IPS-18c (cell line): ENCODE results near the gene COL4A1.
A peak's percentile ranks its signal among the peaks of the same experiment; 100 is the strongest.
"Not testable (repeated sequence)": the region's sequence is repeated elsewhere in the genome, so short reads cannot be mapped to it uniquely, and the experiment has no call there.

ENCODE experiments used
- H3K4me3 ChIP-seq: 2 replicates; pipeline ENCODE4 v1.7.0; 2013; ENCODE audit warnings: low read depth, mild to moderate bottlenecking, low read length, moderate library complexity; ENCODE audit not compliant: insufficient read depth
- H3K9me3 ChIP-seq: one replicate; pipeline ENCODE4 v1.6.1; 2013; ENCODE audit warnings: mild to moderate bottlenecking, low read length, moderate library complexity; ENCODE audit not compliant: control insufficient read depth, insufficient read depth

The COL4A1 gene

GRCh38 chr13:110330491-110331011, 23.6 kb upstream of the COL4A1 start:
- H3K9me3 ChIP-seq = no peaks in the 10 kb centered on the region
- no peak overlapping the region for H3K4me3 ChIP-seq

DNA sequence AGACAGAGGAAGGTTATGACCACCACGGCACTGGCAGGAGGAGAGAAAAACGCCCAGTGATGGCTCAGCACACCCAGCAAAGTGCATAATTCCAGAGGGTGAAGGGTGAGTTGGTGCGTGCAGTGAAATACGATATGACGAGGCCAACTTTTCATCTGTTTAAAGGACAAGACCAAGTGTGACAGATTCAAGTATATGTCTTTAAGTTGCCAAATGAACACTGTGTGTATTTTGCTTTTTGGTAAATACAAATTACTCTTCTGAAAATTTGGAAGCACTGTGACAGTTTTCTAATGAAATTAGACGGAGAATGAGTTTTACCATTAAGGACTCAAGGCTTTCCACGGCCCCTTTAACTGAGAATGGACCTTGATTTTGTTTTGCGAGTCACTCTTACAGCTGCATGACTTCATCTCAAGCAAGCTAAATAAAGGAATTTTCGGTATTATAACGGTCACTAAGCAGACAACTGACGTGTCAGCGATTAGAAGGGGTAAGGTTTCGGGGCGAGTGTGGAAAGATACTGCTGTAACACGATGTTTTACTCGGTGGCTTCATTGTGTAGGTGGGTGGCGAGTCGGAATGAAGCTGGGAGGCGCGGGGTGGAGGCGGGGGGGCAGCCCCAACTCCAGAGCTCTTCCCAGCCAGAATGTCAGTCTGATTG, 23.0 kb upstream of the COL4A1 start:
- no peaks in the 10 kb centered on the region for H3K9me3 ChIP-seq

DNA sequence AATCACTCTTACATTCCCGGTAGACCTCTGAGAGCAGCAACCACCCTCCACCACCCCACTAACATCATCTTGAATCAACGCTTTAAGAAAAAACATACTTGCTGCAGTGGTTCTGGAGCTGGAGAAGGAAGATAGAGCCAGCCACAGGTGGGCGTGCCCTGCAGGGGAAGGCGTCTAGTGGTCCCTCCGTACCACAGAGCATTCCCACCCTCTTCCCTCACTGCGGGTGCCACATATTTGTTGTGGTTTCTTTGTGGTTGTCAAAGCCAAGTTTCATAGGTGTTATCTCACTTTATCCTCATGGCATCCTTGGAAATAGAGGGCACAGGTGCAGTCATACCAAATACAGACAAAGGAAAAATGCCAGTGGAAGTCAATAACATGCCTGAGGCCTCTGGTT, 22.3 kb upstream of the COL4A1 start:
- H3K9me3 ChIP-seq = no peaks in the 10 kb centered on the region
- H3K4me3 ChIP-seq = no peak overlapping the region

More for the DNA sequence above, 23.0 kb upstream of the COL4A1 start:
- no peak overlapping the region for H3K4me3 ChIP-seq

GRCh38 chr13:110328573-110328972, 21.6 kb upstream of the COL4A1 start:
- H3K9me3 ChIP-seq = no peaks in the 10 kb centered on the region
- H3K4me3 ChIP-seq = no peak overlapping the region

- H3K9me3 ChIP-seq = no peaks in the 10 kb centered on the region
- H3K4me3 ChIP-seq = 0 out of 2 replicates have a peak overlapping the region, but pooled peaks have one; percentile 21
These were observed 20.2 kb upstream of the COL4A1 start for GRCh38 chr13:110327051-110327721.

DNA sequence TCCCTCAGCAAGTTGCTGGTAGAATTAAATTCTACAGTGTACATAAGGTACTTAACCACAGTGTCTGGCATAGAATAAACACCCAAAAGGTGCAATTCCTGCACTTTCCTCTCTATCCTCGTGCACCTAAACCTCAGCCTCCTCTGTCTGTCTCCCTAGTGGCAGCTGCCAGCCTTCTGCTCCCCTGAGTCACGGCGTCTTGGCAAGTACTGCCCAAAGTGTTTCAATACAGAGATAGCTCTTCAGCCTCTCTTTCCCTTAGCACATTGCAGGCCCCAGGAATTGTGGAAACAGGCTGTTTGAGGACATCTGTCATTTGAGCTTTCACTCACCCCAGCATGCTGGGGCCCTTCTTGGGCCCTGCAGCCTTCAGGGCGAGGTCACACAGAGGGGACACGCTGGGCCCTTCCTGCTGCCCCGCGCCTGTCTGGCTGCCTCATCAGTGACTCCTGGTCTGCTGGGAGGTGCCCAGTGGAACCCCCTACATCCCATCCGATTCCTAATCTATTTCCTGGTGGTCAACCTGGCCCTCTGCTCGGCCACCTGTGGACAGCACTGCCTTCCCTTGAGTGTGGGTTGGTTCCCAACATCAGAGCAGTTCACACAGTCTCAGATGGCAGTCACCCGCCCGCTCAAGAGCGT, 19.4 kb upstream of the COL4A1 start:
- Histone ChIP-seq H3K9me3 (no peaks in the 10 kb centered on the region), H3K4me3 (0 out of 2 replicates have a peak overlapping the region, but pooled peaks have one; percentile 15)

- Histone ChIP-seq H3K4me3 (no peak overlapping the region), H3K9me3 (no peaks in the 10 kb centered on the region)
These were observed 17.2 kb upstream of the COL4A1 start for GRCh38 chr13:110324026-110324749.

GRCh38 chr13:110323172-110323891, 16.4 kb upstream of the COL4A1 start:
- Histone ChIP-seq H3K9me3 (no peaks in the 10 kb centered on the region), H3K4me3 (no peak overlapping the region)

GRCh38 chr13:110322828-110323171, 15.8 kb upstream of the COL4A1 start:
- no peaks in the 10 kb centered on the region for H3K9me3 ChIP-seq
- H3K4me3 ChIP-seq = no peak overlapping the region

GRCh38 chr13:110322126-110322827, 15.3 kb upstream of the COL4A1 start:
- Histone ChIP-seq H3K4me3 (no peak overlapping the region), H3K9me3 (no peaks in the 10 kb centered on the region)

GRCh38 chr13:110321573-110321972, 14.6 kb upstream of the COL4A1 start:
- H3K4me3 ChIP-seq = not testable (repeated sequence)

DNA sequence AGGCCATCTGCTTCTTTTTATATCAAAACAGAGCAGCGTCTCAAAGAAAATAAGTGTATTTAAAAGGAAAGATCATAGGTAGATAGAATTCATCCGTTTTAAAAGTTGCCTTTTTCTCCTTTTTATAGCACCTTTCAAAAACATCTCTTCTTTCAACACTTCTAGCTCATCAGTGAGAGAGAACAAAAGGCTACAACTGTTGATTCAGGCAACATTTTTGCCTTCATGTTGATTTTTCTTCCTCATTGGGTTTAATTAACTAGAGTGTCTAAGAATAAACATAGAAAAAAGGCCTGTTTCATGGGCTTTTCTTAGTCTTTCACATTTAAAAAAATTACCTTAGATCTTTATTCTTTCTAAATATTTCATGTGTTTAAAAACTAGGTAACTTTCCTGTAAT, 13.7 kb upstream of the COL4A1 start:
- Histone ChIP-seq H3K9me3 (no peaks in the 10 kb centered on the region), H3K4me3 (no peak overlapping the region)

More at GRCh38 chr13:110321573-110321972, 14.6 kb upstream of the COL4A1 start:
- H3K9me3 ChIP-seq = not testable (repeated sequence)

GRCh38 chr13:110319774-110320509, 13.0 kb upstream of the COL4A1 start:
- Histone ChIP-seq H3K4me3 (no peak overlapping the region), H3K9me3 (no peaks in the 10 kb centered on the region)

- Histone ChIP-seq H3K9me3 (no peaks in the 10 kb centered on the region), H3K4me3 (no peak overlapping the region)
These were observed 12.4 kb upstream of the COL4A1 start for GRCh38 chr13:110319397-110319773.

- Histone ChIP-seq H3K4me3 (no peak overlapping the region), H3K9me3 (no peaks in the 10 kb centered on the region)
These were observed 12.0 kb upstream of the COL4A1 start for GRCh38 chr13:110318920-110319319.
